ENCODE data around the gene MAP6.

The MAP6 gene

DNA sequence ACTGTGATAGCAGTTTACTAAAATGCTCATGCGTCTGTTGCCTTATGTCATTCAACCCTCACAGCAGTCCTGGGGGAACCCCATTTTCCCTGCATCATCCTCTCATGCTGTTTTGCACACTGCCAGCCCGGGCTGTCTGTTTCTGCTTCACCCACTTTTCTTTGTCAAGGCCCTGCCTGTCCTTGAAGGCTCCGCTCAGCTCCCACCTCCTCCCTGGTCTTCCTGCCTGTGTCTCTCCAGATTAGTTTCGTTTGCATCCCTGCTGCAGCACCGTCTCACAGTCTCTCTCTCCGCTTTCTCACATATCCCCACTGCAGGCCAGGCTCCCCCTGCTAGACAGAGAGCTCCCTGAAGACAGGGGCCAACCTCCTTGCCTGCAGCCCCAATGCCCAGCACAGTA, 76.9 kb downstream of the MAP6 start:
- H3K27me3 Mint-ChIP-seq (ENCODE audit: low read depth), result peaks cover 20% of the 10 kb centered on the region
- H3K4me1 Mint-ChIP-seq, result peaks cover 38% of the 10 kb centered on the region
- no peak overlapping the region for H3K4me3 Mint-ChIP-seq
- no peaks in the 10 kb centered on the region for H3K9me3 Mint-ChIP-seq
- TF ChIP-seq, protein P1, sequence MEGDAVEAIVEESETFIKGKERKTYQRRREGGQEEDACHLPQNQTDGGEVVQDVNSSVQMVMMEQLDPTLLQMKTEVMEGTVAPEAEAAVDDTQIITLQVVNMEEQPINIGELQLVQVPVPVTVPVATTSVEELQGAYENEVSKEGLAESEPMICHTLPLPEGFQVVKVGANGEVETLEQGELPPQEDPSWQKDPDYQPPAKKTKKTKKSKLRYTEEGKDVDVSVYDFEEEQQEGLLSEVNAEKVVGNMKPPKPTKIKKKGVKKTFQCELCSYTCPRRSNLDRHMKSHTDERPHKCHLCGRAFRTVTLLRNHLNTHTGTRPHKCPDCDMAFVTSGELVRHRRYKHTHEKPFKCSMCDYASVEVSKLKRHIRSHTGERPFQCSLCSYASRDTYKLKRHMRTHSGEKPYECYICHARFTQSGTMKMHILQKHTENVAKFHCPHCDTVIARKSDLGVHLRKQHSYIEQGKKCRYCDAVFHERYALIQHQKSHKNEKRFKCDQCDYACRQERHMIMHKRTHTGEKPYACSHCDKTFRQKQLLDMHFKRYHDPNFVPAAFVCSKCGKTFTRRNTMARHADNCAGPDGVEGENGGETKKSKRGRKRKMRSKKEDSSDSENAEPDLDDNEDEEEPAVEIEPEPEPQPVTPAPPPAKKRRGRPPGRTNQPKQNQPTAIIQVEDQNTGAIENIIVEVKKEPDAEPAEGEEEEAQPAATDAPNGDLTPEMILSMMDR (IDR thresholded peaks at IDR 0.05; ENCODE audit: unreplicated experiment in 3 of 3), result no peak
- H3K36me3 Mint-ChIP-seq (ENCODE audit: low read depth), result no peaks in the 10 kb centered on the region
- H3K27ac Mint-ChIP-seq, result peak overlapping the region in 1 of 3 experiments; percentile 27

DNA sequence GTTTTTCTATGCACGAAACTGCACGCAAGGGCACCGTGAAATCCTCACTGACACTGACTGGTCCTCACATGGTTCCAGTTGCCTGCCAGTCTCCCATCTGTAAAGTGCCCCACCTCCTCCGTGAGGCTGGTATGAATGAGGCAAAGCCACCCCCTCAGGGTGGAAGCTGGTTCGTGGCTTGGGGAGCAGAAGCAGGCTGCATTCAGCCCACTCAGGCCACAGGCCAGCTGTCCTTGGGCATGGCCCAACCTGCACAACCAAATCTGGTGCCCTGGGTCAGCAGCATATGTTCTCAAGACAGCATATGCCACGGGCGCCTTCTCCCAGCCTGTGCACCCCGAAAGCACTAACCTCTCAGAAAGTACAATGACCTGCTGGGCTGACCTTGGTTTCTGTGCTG, 77.5 kb downstream of the MAP6 start:
- no peaks in the 10 kb centered on the region for H3K9me3 Mint-ChIP-seq
- H3K27ac Mint-ChIP-seq, result no peak overlapping the region

DNA sequence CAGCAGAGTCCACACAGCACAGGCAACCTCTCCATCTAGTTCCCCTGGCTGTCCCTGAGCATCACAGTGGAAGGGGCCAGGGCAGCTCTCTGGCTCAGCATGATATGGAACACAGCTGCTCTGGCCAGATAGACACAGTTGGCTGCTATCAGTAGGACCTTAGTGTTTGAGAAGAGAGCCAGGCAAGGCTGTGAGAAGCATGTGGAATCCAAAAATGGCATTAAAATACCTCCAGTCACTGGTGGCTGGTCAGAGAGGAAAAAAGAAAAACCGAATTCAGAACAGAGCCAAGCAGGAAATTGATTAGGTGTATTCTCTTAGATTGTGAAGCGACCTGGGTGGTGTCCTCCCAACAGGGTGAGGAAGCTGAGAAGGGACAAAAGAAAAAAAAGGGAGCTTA, 78.9 kb downstream of the MAP6 start:
- TF ChIP-seq, protein P1 (IDR thresholded peaks at IDR 0.05; ENCODE audit: unreplicated experiment in 3 of 3), result no peak
- Mint-ChIP-seq H3K27me3 (ENCODE audit: low read depth) (peaks cover 20% of the 10 kb centered on the region), H3K4me1 (peaks cover 52% of the 10 kb centered on the region), H3K27ac (peak overlapping the region in 1 of 3 experiments; percentile 19), H3K36me3 (ENCODE audit: low read depth) (no peaks in the 10 kb centered on the region), H3K4me3 (no peak overlapping the region), H3K9me3 (no peaks in the 10 kb centered on the region)

More for the DNA sequence above, 77.5 kb downstream of the MAP6 start:
- TF ChIP-seq, protein P1 (IDR thresholded peaks at IDR 0.05; ENCODE audit: unreplicated experiment in 3 of 3), result no peak
- H3K4me1 Mint-ChIP-seq, result peaks cover 43% of the 10 kb centered on the region
- no peak overlapping the region for H3K4me3 Mint-ChIP-seq
- peaks cover 20% of the 10 kb centered on the region for H3K27me3 Mint-ChIP-seq (ENCODE audit: low read depth)
- H3K36me3 Mint-ChIP-seq (ENCODE audit: low read depth), result no peaks in the 10 kb centered on the region

DNA sequence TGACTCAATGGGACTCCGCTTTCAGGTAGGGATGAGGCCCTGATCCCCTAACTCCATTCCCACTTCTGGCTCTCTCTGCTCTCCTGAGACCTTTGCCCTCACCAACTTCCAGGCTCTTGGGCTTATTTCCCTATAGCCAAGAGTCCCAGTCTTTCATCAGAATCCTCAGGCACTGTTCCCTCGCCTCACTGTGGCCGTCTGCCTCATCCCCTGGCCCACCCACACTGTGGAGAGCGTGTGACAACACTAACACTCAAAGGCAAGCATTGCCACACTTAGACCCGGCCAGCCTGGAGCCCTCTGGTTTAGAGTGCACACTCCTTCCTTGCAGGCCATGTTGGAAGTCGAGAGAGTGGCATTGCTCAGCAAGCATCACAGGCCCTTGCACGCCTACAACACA, 79.8 kb downstream of the MAP6 start:
- Mint-ChIP-seq H3K27ac (peak overlapping the region in 1 of 3 experiments; percentile 12), H3K4me1 (peaks cover 52% of the 10 kb centered on the region), H3K36me3 (ENCODE audit: low read depth) (no peaks in the 10 kb centered on the region), H3K9me3 (no peaks in the 10 kb centered on the region), H3K4me3 (no peak overlapping the region), H3K27me3 (ENCODE audit: low read depth) (peaks cover 18% of the 10 kb centered on the region)
- TF ChIP-seq, protein P1 (IDR thresholded peaks at IDR 0.05; ENCODE audit: unreplicated experiment in 3 of 3), result no peak

DNA sequence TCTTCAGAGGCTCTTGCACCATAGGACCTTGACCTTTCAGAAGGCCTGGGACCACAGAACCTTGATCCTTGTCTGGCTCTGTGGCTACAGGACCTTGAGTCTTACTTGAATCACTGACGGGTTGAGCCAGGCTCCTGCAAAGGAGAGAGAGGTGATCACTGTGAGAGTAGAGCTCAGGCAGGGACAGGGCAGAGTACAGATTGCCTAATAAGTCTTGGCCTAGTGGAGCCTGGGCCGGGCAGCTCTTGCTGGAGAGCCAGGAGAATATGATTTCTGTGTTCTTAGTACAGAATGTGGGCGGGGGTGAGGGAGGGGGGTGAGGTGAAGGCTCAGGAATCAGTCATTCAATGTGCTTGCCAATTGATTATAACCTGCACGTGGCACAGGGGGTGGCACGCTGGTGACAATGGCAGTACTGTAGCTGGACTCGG, 80.8 kb downstream of the MAP6 start:
- Mint-ChIP-seq H3K27me3 (ENCODE audit: low read depth) (peaks cover 15% of the 10 kb centered on the region), H3K4me1 (peaks cover 46% of the 10 kb centered on the region), H3K9me3 (no peaks in the 10 kb centered on the region), H3K4me3 (no peak overlapping the region), H3K27ac (no peak overlapping the region), H3K36me3 (ENCODE audit: low read depth) (no peaks in the 10 kb centered on the region)
- TF ChIP-seq, protein P1 (IDR thresholded peaks at IDR 0.05; ENCODE audit: unreplicated experiment in 3 of 3), result no peak

DNA sequence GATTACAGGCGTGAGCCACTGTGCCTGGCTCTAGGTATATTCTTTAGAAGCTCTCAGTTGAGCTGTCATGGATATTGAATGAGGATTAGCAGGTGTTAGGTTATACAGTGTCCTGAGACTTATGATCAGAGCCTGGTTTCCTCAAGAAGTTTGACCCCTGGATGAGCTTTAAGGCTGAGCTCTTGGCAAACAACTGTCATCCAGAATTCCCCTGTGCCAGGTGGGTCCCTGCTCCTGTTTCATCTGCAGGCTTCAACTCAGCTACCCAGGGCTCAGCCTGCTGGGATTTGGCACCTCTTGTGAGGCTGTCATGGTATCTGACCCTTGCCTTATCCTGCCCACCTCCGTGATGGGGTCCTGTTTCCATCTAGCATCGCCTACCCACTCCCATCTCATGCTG, 82.4 kb downstream of the MAP6 start:
- peaks cover 6% of the 10 kb centered on the region for H3K27me3 Mint-ChIP-seq (ENCODE audit: low read depth)

More for the DNA sequence above, 82.4 kb downstream of the MAP6 start:
- TF ChIP-seq, protein P1 (IDR thresholded peaks at IDR 0.05; ENCODE audit: unreplicated experiment in 3 of 3), result no peak
- H3K9me3 Mint-ChIP-seq, result no peaks in the 10 kb centered on the region
- H3K4me1 Mint-ChIP-seq, result peaks cover 40% of the 10 kb centered on the region
- no peaks in the 10 kb centered on the region for H3K36me3 Mint-ChIP-seq (ENCODE audit: low read depth)
- H3K27ac Mint-ChIP-seq, result peak overlapping the region in 1 of 3 experiments; percentile 30
- H3K4me3 Mint-ChIP-seq, result peak overlapping the region in 1 of 3 experiments; percentile 31
